Thyroid gland (tissue), 4 donors: ENCODE data around the gene PRR20G. TPM values are rescaled to one million over a fixed set of nuclear protein-coding genes. Genes with fewer than 3 reads are reported as not detected.

Experiments
- DNase-seq, 2 donors: peaks; one replicate each; pipeline ENCODE4 v3.0.0-alpha.2; 2019
- H3K27ac ChIP-seq, 3 donors: fragments of 200-600 bp; sonication (generic); 1 replicate in 2 of 3; 2 replicates in 1 of 3; pipeline ENCODE4 v1.5.1; 2016 to 2019; ENCODE audit warnings: mild to moderate bottlenecking in 1 of 3, moderate library complexity in 1 of 3
- H3K27me3 ChIP-seq: fragments of 200-600 bp; sonication (generic); one replicate; pipeline ENCODE4 v1.5.1; 2019
- H3K36me3 ChIP-seq, 2 donors: fragments of 200-600 bp; sonication (generic); one replicate each; pipeline ENCODE4 v1.5.1; 2016 to 2019
- H3K4me1 ChIP-seq, 2 donors: fragments of 200-600 bp; sonication (generic); one replicate each; pipeline ENCODE4 v1.5.1; 2017 to 2019
- H3K4me3 ChIP-seq, 3 donors: fragments of 200-600 bp; sonication (generic); replicated peaks in 1 of 3; 1 replicate in 2 of 3; 2 replicates in 1 of 3; pipeline ENCODE4 v1.5.1; 2016; ENCODE audit warnings: mild to moderate bottlenecking in 1 of 3
- H3K9me3 ChIP-seq: fragments of 200-600 bp; sonication (generic); one replicate; pipeline ENCODE4 v1.5.1; 2017
- CTCF ChIP-seq, 6 experiments: fragments of 200-600 bp in 3 of 6; fragments of 450-650 bp in 3 of 6; sonication (generic) in 3 of 6; IDR thresholded peaks; one replicate each; pipeline ENCODE4 v1.5.1; 2016 to 2019; ENCODE audit warnings: antibody characterized with exemption in 6 of 6, mild to moderate bottlenecking in 2 of 6, inconsistent platforms in 1 of 6, moderate library complexity in 1 of 6
- POLR2A ChIP-seq, 2 donors: fragments of 450-650 bp; IDR thresholded peaks; one replicate each; pipeline ENCODE4 v1.6.1; 2017; ENCODE audit warnings: antibody characterized with exemption in 2 of 2, mild to moderate bottlenecking in 2 of 2, moderate library complexity in 1 of 2
- WGBS, 2 donors: methylation state at CpG; one replicate each; pipeline ENCODE4 v1.1.5; 2017; 5-methylcytosine and 5-hydroxymethylcytosine counted together
- intact Hi-C: fragments of 100-400 bp; cut with DNase I; formaldehyde crosslinking; loops from one replicate; pipeline ENCODE4 v1.15.1; 2023
- total RNA-seq, 4 donors: library from RNA; depleted of rRNA; stranded (reverse); fragments of >200 nt; gene quantifications; one replicate each; pipeline ENCODE4 v1.2.3, GENCODE V29; 2016

The PRR20G gene
- total RNA-seq, 4 donors from 2014 or later: not detected

- no peaks in the 10 kb centered on the region for H3K36me3 ChIP-seq
- 56 to 57% methylated on average over 10 of the region's 10 CpGs for WGBS, 2 donors
- no peak overlapping the region for H3K4me3 ChIP-seq
- intact Hi-C loops: no loop called here
- H3K27me3 ChIP-seq: no peaks in the 10 kb centered on the region
- no peak for TF ChIP-seq POLR2A (IDR thresholded peaks at IDR 0.05)
- no peak for TF ChIP-seq CTCF (IDR thresholded peaks at IDR 0.05)
- H3K27ac ChIP-seq: no peak overlapping the region
- no peaks in the 10 kb centered on the region for H3K4me1 ChIP-seq
- no peaks in the 10 kb centered on the region for H3K9me3 ChIP-seq
- DNase-seq: no peak
Measured at GRCh38 chr3:127254033-127254644, 33.7 kb downstream of the PRR20G start.

GRCh38 chr3:127253491-127253890 lies 34.4 kb downstream of the PRR20G start:
- TF ChIP-seq POLR2A (IDR thresholded peaks at IDR 0.05): no peak
- no peak for TF ChIP-seq CTCF (IDR thresholded peaks at IDR 0.05)
- no peaks in the 10 kb centered on the region for H3K9me3 ChIP-seq
- no peak overlapping the region for H3K4me3 ChIP-seq
- WGBS, 2 donors: 89 to 91% methylated on average over 7 of the region's 7 CpGs
- H3K27ac ChIP-seq: no peak overlapping the region
- intact Hi-C loops: no loop called here
- H3K36me3 ChIP-seq: no peaks in the 10 kb centered on the region
- no peaks in the 10 kb centered on the region for H3K4me1 ChIP-seq
- H3K27me3 ChIP-seq: no peaks in the 10 kb centered on the region
- no peak for DNase-seq

- DNase-seq: no peak
- no peaks in the 10 kb centered on the region for H3K9me3 ChIP-seq
- TF ChIP-seq POLR2A (IDR thresholded peaks at IDR 0.05) (no peak), CTCF (IDR thresholded peaks at IDR 0.05) (no peak)
- no peaks in the 10 kb centered on the region for H3K36me3 ChIP-seq
- no peak overlapping the region for H3K27ac ChIP-seq
- intact Hi-C loops: no loop called here
- no peak overlapping the region for H3K4me3 ChIP-seq
- no peaks in the 10 kb centered on the region for H3K27me3 ChIP-seq
- WGBS, 2 donors: 46 to 48% methylated on average over 2 of the region's 2 CpGs
- H3K4me1 ChIP-seq: no peaks in the 10 kb centered on the region
Measured at GRCh38 chr3:127252446-127252845, 35.4 kb downstream of the PRR20G start.

GRCh38 chr3:127250032-127250431 lies 37.8 kb downstream of the PRR20G start:
- intact Hi-C loops: no loop called here
- no peak for DNase-seq

More at GRCh38 chr3:127250032-127250431, 37.8 kb downstream of the PRR20G start:
- H3K4me3 ChIP-seq: no peak overlapping the region
- WGBS, 2 donors: 27 to 37% methylated on average over 1 of the region's 1 CpG
- TF ChIP-seq POLR2A (IDR thresholded peaks at IDR 0.05) (no peak), CTCF (IDR thresholded peaks at IDR 0.05) (no peak)
- no peak overlapping the region for H3K27ac ChIP-seq
- no peaks in the 10 kb centered on the region for H3K9me3 ChIP-seq
- H3K36me3 ChIP-seq: no peaks in the 10 kb centered on the region
- no peaks in the 10 kb centered on the region for H3K27me3 ChIP-seq
- no peaks in the 10 kb centered on the region for H3K4me1 ChIP-seq
